Measurements from ENCODE around the gene LRRC4B. TPM values are rescaled to one million over a fixed set of nuclear protein-coding genes. Genes with fewer than 3 reads are reported as not detected.

Gene LRRC4B
- total RNA-seq, 1 donor from 2014 or later = 0.07 TPM

DNA sequence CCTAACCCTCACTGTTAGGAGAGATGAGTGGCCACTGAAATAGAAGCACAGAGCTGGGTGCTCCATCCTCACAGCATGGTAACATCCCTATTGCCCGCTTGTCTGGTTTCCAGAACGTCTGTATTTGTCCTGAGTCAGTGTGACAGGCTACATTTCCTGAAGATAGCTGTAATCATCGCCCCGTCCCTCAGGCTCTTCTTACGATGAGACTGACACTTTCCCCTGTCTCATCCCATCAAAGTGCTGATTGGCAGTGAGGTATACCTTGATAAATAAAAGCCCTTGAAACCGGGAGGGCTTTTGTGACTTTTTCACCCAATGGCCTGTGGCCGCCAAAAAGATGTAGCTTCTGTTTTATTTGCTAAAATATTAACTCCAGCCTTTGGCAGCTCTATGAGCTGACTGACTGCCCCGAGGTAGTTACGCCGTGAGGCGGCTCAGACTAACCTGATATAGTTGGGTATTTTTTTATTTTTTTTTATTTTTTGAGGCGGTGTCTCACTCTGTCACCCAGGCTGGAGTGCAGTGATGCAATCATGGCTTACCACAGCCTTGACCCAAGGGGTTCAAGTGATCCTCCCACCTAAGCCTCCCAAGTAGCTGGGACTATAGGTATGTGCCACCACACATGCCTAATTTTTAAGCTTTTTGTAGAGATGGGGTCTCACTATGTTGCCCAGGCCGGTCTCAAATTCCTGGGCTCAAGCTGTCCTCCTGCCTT, 5.7 kb upstream of the LRRC4B start:
- no peak for DNase-seq (ENCODE audit: low read depth, low spot score)

DNA sequence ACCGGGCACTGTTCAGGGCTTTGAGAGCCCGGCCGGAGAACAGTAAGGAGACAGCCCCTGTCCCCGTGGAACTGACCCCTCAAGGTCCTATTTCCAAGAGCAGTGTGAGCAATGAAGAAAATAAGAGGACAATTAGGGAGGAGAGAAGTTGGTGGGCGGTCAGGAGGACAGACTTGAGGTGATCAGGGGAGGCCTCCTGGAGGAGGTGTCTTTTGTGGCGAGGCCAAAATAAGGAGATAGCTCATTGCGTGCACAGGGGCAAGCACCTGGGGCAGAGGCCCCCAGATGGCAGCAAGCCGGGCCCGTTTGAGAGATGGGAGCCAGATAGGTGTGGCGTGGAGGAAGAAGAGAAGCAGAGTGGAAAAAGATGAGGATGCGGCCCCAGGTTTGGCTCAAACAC, 2.8 kb upstream of the LRRC4B start:
- no peak for DNase-seq (ENCODE audit: low read depth, low spot score)

- no peak for DNase-seq (ENCODE audit: low read depth, low spot score)
Measured at GRCh38 chr19:50569938-50570540, 1.8 kb upstream of the LRRC4B start.

GRCh38 chr19:50568728-50569698, 778 bp upstream of the LRRC4B start:
- no peak for DNase-seq (ENCODE audit: low read depth, low spot score)

DNA sequence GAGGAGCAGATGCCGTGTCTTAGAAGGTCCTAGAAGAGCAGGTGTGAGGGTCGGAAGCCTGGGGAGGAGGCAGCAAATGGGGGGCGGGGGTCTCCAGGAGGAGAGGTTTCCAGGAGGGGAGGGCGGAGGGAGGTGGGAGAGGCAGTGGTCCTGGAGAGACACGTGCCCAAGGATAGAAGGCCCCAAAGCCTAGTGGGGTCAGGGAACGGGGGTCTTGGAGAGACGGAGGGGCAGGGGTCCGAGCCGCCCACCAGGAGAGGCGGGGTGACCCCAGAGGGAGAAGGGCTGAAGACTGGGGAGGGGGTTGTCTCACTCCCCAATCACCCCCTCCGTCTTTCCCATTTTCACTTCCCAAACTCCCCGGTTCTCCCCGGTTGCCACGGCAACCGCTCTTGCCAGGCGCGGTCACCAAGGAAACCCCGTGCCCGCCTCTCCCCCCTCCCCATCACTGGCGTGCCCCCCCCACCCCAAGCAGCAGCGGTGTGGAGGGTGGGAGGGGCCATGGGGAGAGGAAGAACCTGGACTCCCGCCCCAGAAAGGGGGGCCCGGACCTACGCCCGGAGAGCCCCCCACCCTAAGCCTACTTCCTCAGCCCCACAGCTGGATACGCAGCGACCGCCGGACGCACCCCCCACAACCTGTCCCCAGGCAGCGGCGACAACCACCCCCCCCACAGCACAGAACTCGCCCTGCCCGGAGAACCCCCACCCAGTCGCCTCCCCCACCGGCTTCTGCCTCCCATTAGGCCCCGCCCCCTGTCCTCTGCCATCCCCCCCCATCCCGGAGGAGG, 988 bp downstream of the LRRC4B start:
- DNase-seq (ENCODE audit: low read depth, low spot score) = no peak

- no peak for DNase-seq (ENCODE audit: low read depth, low spot score)
Measured at GRCh38 chr19:50565984-50566903, 2.0 kb downstream of the LRRC4B start.

- DNase-seq (ENCODE audit: low read depth, low spot score) = no peak
Measured at GRCh38 chr19:50564229-50565105, 3.8 kb downstream of the LRRC4B start.

- DNase-seq (ENCODE audit: low read depth, low spot score) = no peak
Measured at GRCh38 chr19:50563597-50563996, 4.6 kb downstream of the LRRC4B start.

DNA sequence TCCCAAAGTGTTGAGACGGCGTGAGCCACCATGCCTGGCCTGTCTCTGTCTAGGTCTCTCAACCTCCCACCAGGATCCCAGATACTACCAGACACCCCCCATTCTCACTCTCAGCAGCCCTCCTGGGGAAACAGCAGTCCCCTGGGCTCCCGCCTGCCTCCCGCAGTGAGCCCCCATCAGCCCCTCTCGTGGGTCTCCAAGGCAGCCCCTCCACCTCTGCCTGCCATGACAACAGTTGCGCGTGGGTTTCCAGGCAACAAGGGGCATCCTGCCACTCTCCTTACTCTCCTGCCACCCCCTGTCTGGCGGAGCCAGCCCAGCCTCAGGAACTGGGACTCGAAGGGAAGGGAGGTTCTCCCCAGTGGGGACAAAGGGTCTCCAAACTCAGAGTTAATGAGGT, 5.2 kb downstream of the LRRC4B start:
- DNase-seq (ENCODE audit: low read depth, low spot score) = no peak

DNA sequence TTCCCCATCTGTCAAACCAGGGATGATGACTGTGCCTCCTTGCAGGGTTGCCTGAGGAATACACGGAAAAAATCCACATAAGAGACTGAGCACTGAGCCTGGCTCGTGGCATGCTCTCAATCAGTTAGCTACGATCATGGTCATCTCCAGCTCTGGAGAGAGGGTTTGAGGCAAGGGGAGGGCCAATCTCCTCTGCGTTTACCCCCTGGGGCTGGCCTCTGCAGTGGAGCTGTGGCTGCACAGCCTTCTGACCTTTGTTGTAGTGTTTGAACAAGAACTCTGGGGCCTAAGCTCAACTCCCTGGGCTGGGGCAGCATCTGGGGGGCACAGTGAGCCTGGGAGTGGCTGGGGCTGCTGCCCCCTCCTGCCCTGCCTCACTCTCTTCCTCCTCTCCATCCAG, 5.9 kb downstream of the LRRC4B start:
- no peak for DNase-seq (ENCODE audit: low read depth, low spot score)

DNA sequence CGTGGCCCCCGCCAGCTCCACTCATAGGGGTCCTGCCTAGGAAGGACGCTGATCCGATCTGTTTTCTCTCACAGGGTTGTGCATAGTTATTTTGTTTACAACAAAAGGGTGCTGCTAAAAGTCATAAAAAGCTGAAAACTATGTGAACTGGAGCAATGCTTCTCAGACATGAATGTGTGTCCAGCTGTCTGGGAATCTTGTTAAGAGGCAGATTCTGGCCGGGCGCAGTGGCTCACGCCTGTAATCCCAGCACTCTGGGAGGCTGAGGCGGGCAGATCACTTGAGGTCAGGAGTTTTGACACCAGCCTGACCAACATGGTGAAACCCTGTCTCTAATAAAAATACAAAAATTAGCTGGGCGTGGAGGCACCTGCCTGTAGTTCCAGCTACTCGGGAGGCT, 8.6 kb downstream of the LRRC4B start:
- DNase-seq (ENCODE audit: low read depth, low spot score) = no peak

GRCh38 chr19:50558449-50558848, 9.8 kb downstream of the LRRC4B start:
- no peak for DNase-seq (ENCODE audit: low read depth, low spot score)

DNA sequence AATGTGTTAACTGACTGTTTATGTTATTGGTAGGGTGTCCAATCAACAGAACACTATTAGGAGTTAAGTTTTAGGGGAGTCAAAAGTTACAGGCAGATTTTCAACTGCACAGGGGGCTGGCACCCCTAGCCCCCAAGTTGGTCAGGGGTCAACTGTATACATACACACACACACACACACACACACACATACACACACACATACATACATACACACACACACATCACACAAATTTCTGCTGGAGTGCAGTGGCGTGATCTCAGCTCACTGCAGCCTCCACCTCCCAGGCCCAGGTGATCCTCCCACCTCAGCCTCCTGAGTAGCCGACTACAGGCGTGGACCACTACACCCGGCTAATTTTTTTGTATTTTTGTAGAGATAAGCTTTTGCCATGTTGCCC, 10.2 kb downstream of the LRRC4B start:
- no peak for DNase-seq (ENCODE audit: low read depth, low spot score)

DNA sequence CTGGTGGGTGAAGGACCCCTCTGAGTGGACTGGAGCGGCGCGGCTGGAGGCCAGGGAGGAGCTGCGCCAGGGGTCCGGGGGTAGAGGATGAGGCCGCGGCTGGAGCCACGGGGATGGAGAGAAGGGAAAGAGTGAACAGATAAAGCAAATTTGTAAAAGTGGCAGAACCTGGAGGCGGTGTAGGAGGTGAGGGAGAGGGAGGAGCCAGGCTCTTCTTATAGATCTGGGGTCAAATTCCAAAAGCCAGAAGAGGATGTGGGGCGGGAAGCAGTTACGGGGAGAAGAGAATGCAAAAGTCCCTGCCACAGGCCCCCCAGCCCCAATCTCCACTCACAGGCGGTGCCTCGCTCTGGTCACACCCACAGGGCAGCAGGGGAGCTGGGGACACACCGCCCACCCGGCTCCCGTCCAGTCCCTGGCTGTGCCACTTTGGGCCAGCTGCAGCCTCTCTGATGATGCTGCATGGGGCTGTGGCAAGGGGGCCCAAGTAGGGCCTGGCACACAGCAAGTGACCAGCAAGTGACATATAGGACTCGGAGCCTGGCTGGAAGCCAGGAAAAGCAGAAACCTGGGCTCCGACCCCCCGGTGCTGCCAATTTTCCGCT, 11.1 kb downstream of the LRRC4B start:
- no peak for DNase-seq (ENCODE audit: low read depth, low spot score)

GRCh38 chr19:50556282-50557008, 11.8 kb downstream of the LRRC4B start:
- peak; percentile 30 for DNase-seq (ENCODE audit: low read depth, low spot score)

- no peak for DNase-seq (ENCODE audit: low read depth, low spot score)
Measured at GRCh38 chr19:50555450-50556281, 12.6 kb downstream of the LRRC4B start.

DNA sequence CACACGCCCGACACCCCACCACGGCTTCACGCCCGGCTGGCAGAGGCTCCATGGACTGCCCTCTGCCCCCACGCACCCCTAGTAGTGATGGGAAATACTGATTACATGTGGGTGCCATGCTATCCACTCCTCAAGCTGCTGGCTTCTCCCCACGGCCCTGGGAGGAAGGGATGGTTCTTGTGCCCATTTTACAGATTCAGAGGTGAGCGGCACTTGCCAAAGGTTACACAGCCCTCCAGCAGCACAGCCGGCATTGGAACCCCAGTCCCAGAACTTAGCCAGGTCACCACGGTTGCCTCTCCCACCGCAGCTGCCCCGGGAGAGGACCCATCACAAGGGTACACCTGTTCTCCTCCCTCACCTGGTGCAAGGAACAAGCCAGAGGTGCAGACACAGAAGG, 13.2 kb downstream of the LRRC4B start:
- DNase-seq (ENCODE audit: low read depth, low spot score) = no peak

All from pulmonary artery endothelial cell (primary cell).